Adipocyte (in vitro differentiated cells): Measurements from ENCODE around the gene BAG5.

Experiments used
- DNase-seq: peaks from one replicate; pipeline ENCODE4 v3.0.0-alpha.2; 2015; ENCODE audit warnings: low read depth
- H3K27me3 ChIP-seq: replicated peaks from 2 replicates; pipeline ENCODE4 v1.7.0; 2013; ENCODE audit warnings: mild to moderate bottlenecking, low read length, moderate library complexity; ENCODE audit not compliant: control insufficient read depth, insufficient read depth
- H3K36me3 ChIP-seq: 2 replicates; pipeline ENCODE4 v1.7.0; 2013; ENCODE audit warnings: low read length, mild to moderate bottlenecking, moderate library complexity; ENCODE audit not compliant: control insufficient read depth, insufficient read depth, severe bottlenecking
- H3K4me1 ChIP-seq: 2 replicates; pipeline ENCODE4 v1.7.0; 2013; ENCODE audit warnings: mild to moderate bottlenecking, low read length, moderate library complexity; ENCODE audit not compliant: control insufficient read depth, insufficient read depth
- H3K4me3 ChIP-seq: 2 replicates; pipeline ENCODE4 v1.7.0; 2013; ENCODE audit warnings: mild to moderate bottlenecking, low read length, moderate library complexity
- H3K9ac ChIP-seq: 2 replicates; pipeline ENCODE4 v1.7.0; 2013; ENCODE audit warnings: mild to moderate bottlenecking, low read length, moderate library complexity
- H3K9me3 ChIP-seq: 2 replicates; pipeline ENCODE4 v1.7.0; 2013; ENCODE audit warnings: mild to moderate bottlenecking, low read length, moderate library complexity; ENCODE audit not compliant: control insufficient read depth

Gene BAG5

DNA sequence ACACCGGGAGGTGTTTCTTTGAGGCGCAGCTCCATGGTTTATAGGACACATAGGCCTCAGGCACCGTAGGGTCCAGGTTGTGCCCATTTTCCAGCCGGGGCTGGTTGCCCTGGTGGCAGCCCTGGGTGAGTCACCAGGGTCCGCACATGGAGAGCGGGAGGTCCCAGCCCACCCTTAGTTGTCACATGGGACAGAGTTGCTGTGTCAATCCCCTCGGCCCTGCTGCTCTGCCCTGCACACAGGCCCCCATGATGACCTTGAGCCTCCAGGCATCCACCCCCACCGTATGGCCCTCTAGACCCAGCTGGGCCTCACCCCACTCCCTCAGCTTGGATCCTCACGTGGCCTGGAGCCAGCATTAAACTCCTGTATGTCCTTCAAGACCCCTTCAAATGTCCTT lies 25.8 kb downstream of the BAG5 start:
- peaks cover 55% of the 10 kb centered on the region for H3K4me1 ChIP-seq
- H3K27me3 ChIP-seq, result no peaks in the 10 kb centered on the region
- no peaks in the 10 kb centered on the region for H3K9me3 ChIP-seq
- no peak overlapping the region for H3K4me3 ChIP-seq
- no peak for DNase-seq
- peak overlapping the region; percentile 56 for H3K9ac ChIP-seq
- H3K36me3 ChIP-seq, result no peaks in the 10 kb centered on the region

DNA sequence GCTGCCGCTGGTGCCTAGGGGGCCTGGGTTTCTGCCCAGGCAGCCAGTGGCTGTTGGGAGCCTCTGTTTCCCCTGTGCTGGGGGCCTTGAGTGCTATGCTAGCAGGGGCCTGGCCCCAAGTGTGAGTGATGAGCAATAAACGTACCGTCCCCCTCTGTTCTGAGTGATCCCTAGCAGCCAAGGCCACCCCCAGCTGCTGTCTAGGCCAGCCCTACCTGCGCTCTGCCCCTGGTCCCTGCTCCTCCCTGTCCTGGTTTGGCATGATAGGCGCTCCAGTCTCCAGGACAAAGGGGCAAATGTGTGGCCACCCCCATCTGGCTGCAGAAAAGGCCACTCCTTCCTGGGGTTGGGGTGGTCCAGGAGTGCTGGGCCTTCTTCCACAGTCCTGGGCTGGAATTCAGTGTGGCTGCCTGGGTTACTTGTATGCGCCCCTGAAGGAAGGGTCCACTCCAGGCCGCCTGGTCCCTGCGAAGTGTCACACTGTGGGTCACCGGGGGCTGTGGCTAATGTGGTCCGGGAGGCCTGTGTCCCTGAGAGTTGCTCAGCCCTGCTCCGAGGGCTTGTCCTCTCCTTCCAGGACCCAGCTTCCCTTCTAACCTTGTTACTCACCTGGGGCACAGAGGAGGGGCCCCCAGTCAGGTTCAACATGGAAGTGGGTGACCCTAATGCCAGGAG lies 26.4 kb downstream of the BAG5 start:
- Histone ChIP-seq H3K4me1 (peaks cover 48% of the 10 kb centered on the region), H3K9ac (peak overlapping the region; percentile 60), H3K36me3 (no peaks in the 10 kb centered on the region), H3K27me3 (no peaks in the 10 kb centered on the region), H3K9me3 (no peaks in the 10 kb centered on the region), H3K4me3 (no peak overlapping the region)
- no peak for DNase-seq

DNA sequence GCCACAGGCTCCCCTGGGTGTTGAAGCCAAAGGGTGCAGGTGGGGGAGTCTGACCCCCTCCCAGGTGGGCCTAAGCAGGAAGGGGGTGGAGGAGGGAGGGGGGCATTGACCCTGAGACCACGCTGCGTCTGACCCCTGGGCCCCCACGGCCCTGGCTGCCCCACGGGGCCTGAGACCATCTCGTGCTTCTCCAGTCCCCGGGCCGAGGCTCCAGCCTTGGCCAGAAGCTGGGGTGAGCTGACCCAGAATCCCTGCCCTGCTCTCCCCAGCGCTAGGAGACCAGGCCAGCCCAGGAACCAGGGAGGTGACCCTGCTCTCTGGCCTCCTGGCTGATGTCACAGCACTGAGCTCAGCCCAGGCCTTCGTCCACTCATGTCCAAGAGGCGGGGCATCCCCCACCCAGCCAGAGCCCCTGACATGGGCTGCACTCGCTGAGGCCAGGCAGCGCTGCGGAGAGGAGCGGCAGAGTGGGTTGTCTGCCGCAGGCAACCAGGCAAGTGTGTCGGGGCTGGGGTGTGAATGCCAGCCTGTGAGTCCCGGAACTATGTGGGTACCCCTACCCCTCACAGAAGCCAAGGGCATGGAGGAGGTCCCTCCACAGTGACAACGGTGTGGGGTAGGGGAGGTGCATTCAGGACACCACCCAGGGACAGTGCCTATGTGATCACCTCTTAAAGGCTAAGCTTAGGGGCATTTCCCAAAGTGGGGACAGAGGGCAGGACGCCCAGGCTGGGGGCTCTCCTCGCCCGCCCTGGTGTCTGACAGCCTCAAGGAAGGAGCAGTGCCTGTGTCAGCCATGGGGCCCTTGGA lies 27.2 kb downstream of the BAG5 start:
- Histone ChIP-seq H3K4me3 (no peak overlapping the region), H3K9me3 (no peaks in the 10 kb centered on the region), H3K9ac (peak overlapping the region; percentile 60), H3K36me3 (peaks cover 5% of the 10 kb centered on the region), H3K27me3 (no peaks in the 10 kb centered on the region), H3K4me1 (peaks cover 47% of the 10 kb centered on the region)
- DNase-seq, result no peak

DNA sequence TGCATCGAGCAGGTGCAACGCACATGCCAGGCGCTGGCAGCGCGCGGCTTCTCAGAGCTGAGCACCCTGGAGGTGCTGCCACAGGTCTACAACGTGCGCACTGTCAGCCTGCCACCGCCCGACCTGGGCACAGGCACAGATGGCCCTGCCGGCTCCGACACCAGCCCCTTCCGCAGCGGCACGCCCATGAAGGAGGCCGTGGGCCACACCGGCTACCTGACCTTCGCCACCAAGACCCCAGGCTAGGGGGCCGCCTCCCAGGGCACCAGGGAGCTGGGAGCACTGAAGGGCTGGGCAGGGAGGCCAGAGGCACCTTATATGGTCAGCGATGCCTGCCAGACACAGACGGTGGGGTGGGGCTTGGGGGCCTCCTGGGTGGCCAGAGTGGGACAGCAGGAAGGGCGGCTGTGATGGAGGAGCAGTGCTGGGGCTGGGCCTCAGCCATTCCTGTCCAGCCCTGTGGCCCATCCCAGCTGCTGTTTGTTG lies 27.8 kb downstream of the BAG5 start:
- no peak for DNase-seq
- Histone ChIP-seq H3K4me1 (peaks cover 48% of the 10 kb centered on the region), H3K27me3 (no peaks in the 10 kb centered on the region), H3K9me3 (no peaks in the 10 kb centered on the region), H3K9ac (no peak overlapping the region), H3K36me3 (peaks cover 5% of the 10 kb centered on the region), H3K4me3 (no peak overlapping the region)

DNA sequence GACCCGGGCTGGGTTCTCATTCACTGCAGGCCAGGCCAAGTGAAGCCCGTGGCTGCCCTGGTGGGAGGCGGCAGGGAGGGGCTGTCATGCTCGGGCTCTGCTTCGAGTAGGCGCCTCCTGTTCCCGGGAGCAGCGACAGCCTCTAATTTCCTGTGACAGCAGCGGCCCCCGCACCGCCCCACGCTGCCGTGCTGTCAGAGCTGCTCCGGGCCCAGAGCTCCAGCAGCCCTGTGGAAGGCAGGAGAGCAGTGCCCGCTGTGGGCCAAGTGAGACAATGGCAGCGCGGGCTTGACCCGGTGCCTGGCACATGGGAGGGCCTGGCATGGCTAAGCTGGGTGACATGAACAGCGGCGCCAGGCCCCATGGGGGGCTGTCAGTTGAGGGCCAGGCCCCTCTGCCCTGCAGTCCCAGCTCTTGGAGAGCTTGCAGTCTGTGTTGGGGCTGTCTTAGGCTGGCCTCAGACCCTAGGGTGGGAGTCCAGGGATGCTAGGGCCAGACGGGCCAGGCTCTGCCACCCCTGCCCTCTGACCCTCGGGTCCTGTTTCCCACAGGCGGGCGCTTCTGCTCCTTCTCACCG lies 28.4 kb downstream of the BAG5 start:
- H3K9me3 ChIP-seq, result no peaks in the 10 kb centered on the region
- H3K36me3 ChIP-seq, result peaks cover 5% of the 10 kb centered on the region
- H3K27me3 ChIP-seq, result no peaks in the 10 kb centered on the region
- DNase-seq, result no peak
- no peak overlapping the region for H3K9ac ChIP-seq
- H3K4me1 ChIP-seq, result peaks cover 47% of the 10 kb centered on the region
- H3K4me3 ChIP-seq, result no peak overlapping the region

DNA sequence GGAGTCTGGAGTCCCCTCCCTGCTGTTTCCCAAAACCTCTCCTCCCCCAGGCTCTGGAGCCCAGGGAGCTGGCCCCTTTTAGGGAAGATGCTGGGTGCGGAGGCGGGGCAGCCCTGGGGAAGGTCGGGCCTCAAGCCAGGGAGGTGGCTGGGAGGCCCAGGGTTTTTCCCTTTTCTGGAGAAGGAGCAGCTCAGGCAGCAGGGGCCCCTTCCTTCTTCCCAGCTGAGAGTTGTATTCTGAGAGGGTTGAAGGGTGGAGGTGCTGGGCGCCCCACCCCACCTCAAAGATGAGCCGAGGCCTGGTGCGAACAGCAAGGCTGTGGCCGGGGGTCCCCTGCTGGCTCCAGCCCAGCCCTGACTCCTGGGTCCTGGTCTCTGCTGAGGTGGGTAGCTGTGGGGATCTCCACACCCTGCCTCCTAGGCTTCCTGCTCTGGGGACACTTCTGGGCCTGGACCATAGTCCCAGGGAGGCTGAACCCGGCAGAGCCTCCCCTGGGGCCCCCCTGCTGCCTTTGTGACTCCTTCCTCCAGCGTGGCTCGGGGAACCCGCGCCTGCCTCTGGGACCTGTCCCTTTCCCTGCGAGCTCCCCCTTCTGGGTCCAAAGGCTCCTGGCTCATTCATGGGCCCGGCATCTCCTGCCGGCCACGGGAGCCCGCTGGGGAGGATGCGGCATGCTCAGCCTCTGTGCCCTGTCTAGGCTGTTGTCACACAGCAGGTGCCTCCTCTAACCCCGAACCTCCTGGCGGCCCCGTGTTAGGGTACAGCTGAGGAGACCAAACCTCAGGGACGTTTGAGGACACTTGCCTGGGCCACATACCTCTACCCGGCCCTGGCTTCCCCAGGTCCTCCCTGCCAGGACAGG lies 29.1 kb downstream of the BAG5 start:
- no peak for DNase-seq
- Histone ChIP-seq H3K9me3 (no peaks in the 10 kb centered on the region), H3K4me3 (no peak overlapping the region), H3K4me1 (peaks cover 44% of the 10 kb centered on the region), H3K27me3 (no peaks in the 10 kb centered on the region), H3K36me3 (peaks cover 5% of the 10 kb centered on the region), H3K9ac (no peak overlapping the region)

DNA sequence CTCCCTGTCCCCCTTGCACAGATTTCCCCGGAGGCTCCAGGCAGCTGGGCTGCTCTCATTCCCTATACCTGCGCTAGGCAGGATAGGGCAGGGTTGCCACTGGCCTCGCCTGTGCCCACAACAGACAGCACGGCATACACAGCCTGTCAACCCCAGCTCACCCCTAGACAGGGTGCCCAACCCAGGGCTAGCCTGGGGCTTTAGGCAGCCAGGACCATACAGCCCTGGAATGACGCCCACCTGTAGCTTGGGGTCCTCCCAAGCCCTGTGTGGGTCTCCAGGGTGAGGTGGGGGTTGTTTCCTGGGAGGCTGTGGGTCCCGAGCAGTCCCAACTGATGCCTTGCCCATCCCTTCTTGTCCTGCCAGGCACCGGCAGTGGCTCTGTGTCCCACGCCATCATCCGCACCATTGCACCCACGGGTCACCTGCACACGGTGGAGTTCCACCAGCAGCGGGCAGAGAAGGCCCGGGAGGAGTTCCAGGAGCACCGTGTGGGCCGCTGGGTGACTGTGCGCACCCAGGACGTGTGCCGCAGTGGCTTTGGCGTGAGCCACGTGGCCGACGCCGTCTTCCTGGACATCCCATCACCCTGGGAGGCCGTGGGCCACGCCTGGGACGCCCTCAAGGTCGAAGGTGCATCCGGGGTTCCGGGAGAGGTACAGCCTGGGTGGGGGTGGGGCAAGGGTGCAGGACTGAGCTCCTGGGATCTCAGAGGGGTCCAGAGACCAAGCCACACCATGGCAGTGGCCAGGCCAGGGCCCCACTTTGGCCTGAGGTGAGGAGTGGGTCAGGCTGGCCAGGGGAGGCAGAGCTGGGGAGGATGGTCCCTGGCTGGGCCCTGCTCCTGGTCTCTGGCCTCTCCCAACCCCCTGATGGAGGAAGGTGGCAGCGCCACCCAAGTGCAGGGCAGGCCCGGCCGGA lies 30.0 kb downstream of the BAG5 start:
- Histone ChIP-seq H3K4me3 (no peak overlapping the region), H3K9me3 (no peaks in the 10 kb centered on the region), H3K9ac (no peak overlapping the region), H3K36me3 (peaks cover 5% of the 10 kb centered on the region), H3K4me1 (peaks cover 44% of the 10 kb centered on the region), H3K27me3 (no peaks in the 10 kb centered on the region)
- DNase-seq, result no peak

DNA sequence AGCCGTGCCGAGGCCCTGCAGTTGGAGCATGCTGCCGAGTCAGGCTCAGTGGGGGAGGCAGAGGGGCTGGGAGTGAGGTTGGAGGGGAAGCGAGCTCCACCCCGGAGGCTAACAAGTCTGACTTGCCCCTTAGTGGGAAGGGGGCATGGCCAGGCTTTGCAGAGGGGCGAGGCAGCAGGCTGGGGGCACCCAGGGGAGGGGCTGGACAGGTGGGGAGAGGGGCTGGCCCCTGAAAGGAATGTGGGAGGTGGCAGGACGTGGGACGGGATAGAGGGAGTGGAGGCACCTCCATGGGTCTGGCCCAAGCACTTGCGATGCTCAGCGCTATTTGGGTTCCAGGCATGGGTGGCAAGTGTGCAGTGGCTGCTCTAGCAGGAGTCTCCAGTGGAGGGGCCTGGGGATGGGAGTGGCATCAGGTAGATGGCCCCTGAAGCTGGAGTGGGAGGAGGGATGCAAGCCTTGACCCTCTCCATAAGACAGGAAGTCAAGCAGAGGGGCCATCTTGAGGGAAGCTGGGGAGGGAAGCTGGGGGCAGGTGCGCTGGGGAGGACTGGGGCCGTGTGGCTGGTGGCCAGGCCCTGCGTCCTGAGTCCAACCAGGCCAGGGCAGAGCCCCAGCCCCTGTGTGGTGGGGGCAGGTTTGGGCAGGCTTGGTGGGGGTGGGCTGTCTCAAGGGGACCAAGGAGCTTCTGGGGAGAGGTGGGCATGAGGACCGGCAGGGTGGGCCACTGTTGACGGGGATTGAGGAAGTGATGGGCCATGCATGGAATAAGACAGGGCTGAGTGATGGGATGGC lies 30.8 kb downstream of the BAG5 start:
- no peak for DNase-seq
- H3K36me3 ChIP-seq, result peaks cover 5% of the 10 kb centered on the region
- no peaks in the 10 kb centered on the region for H3K9me3 ChIP-seq
- no peak overlapping the region for H3K9ac ChIP-seq
- no peak overlapping the region for H3K4me3 ChIP-seq
- H3K27me3 ChIP-seq, result no peaks in the 10 kb centered on the region
- H3K4me1 ChIP-seq, result peaks cover 44% of the 10 kb centered on the region

DNA sequence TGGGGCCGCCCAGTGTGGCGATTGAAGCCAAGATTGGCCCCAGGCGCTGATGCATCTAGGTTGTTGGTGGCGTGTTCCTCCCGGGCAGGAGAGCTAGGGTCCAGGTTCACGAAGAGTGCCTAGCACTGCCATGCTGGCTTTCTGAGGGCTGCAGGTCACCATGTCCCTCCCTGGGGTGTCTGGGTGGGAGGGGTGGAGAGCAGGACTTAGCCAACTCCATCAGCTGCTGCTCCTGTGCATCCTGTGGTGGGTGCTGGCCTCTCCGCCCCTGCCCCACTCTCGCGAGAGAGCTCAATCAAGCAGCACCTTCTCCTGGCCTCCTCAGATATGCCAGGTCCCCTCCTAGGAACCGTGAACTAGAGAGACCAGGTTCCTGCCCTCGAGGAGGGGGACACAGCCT lies 31.6 kb downstream of the BAG5 start:
- DNase-seq, result no peak
- H3K9ac ChIP-seq, result no peak overlapping the region
- H3K9me3 ChIP-seq, result no peaks in the 10 kb centered on the region
- H3K36me3 ChIP-seq, result peaks cover 5% of the 10 kb centered on the region
- H3K4me1 ChIP-seq, result peaks cover 44% of the 10 kb centered on the region
- no peak overlapping the region for H3K4me3 ChIP-seq
- no peaks in the 10 kb centered on the region for H3K27me3 ChIP-seq

DNA sequence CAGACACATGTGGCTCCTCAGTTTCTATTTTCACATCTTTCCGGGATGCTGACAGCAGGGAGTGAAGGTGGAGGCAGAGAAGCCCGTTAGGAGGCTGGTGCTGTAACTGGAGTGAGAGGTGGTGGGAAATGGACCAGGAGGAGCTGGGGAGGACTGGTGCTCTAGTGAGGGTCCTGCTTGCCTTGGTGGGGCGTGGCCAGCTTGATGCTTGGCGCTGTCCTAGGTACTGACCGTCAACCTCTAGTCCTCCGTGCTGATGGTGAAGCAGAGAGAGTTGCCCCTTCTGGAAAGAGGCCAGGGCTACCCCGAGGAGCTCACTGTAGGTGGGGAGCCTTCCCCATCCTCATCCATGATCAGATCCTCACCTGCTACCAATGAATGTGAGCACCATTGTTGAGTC lies 32.1 kb downstream of the BAG5 start:
- Histone ChIP-seq H3K4me1 (peaks cover 44% of the 10 kb centered on the region), H3K9me3 (no peaks in the 10 kb centered on the region), H3K27me3 (no peaks in the 10 kb centered on the region), H3K4me3 (peak overlapping the region; percentile 99), H3K36me3 (peaks cover 5% of the 10 kb centered on the region), H3K9ac (peak overlapping the region; percentile 97)
- peak; percentile 30 for DNase-seq
